PC-3 (cell line): ENCODE results near the gene ANKS6.

ENCODE experiments used
- EZH2 ChIP-seq: fragments of 300-600 bp; sonication (generic); IDR thresholded peaks from one replicate; pipeline ENCODE4 v1.6.1; 2017; ENCODE audit warnings: antibody characterized with exemption, mild to moderate bottlenecking, low read length; ENCODE audit not compliant: unreplicated experiment
- TF ChIP-seq, protein P1 (sequence below): fragments of 300-600 bp; sonication (generic); conservative IDR thresholded peaks from 2 replicates; pipeline ENCODE4 v1.5.1; 2017; ENCODE audit warnings: antibody characterized with exemption, low read depth, mild to moderate bottlenecking, low read length

DNA sequence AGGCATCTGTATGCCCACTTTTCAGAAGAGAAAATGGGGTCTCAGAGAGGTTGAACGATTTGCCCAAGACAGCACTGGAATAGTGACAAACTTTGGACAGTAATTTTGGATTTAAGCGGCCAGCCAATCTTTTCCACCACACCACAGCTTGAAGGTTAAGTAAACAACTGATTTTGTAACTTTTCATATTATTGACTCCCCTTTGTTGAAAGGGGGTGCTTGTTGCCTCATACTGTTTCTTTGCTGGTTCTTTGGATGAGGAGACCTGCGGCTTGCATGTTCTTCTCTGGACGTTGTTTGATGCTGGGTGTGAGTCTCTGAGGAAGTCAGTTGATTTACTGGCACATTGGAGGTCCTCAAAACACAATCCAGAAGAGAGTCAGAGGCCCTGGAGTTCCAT is 76.0 kb downstream of the ANKS6 start:
- TF ChIP-seq, protein P1, sequence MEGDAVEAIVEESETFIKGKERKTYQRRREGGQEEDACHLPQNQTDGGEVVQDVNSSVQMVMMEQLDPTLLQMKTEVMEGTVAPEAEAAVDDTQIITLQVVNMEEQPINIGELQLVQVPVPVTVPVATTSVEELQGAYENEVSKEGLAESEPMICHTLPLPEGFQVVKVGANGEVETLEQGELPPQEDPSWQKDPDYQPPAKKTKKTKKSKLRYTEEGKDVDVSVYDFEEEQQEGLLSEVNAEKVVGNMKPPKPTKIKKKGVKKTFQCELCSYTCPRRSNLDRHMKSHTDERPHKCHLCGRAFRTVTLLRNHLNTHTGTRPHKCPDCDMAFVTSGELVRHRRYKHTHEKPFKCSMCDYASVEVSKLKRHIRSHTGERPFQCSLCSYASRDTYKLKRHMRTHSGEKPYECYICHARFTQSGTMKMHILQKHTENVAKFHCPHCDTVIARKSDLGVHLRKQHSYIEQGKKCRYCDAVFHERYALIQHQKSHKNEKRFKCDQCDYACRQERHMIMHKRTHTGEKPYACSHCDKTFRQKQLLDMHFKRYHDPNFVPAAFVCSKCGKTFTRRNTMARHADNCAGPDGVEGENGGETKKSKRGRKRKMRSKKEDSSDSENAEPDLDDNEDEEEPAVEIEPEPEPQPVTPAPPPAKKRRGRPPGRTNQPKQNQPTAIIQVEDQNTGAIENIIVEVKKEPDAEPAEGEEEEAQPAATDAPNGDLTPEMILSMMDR = no peak
- no peak for TF ChIP-seq EZH2
